ENCODE data around the gene ASTN2. TPM values are rescaled to one million over a fixed set of nuclear protein-coding genes. Genes with fewer than 3 reads are reported as not detected.

ASTN2 gene
- total and polyA plus RNA-seq, 9 of the 15 experiments (the other 6 are each of a cell fraction or from before 2014, with no cell fraction given): 0.56 to 3.5 (median 1.9) TPM

DNA sequence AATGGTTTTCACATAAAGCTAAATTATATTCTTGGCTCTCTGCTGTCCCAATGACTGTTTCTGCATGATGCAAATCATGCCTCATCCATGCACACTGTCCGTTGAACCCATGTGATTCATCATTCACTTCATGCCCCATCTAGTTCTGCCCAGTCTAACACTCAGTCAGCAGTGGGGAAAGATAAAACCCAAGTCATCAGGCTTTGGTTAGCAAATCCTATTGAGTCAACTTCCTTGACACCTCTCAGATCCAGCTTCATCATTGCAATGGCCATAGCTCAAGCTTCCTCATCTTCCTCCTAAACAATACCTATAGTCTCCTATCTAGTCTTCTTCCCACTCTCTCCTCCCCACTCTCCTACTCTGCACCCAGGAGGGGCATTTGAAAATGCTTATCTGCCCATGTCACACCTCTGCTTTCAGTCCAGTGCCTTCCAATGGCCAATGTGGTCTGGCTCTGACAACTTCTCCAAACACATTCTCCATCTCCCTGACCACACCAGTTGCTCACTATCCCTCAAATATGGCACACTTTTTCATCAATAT is 993.8 kb downstream of the ASTN2 start (continued):
- TF ChIP-seq, protein P1, sequence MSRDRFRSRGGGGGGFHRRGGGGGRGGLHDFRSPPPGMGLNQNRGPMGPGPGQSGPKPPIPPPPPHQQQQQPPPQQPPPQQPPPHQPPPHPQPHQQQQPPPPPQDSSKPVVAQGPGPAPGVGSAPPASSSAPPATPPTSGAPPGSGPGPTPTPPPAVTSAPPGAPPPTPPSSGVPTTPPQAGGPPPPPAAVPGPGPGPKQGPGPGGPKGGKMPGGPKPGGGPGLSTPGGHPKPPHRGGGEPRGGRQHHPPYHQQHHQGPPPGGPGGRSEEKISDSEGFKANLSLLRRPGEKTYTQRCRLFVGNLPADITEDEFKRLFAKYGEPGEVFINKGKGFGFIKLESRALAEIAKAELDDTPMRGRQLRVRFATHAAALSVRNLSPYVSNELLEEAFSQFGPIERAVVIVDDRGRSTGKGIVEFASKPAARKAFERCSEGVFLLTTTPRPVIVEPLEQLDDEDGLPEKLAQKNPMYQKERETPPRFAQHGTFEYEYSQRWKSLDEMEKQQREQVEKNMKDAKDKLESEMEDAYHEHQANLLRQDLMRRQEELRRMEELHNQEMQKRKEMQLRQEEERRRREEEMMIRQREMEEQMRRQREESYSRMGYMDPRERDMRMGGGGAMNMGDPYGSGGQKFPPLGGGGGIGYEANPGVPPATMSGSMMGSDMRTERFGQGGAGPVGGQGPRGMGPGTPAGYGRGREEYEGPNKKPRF (IDR thresholded peaks at IDR 0.05; ENCODE audit: low read depth, low read length): no peak
- TF ChIP-seq SNIP1 (IDR thresholded peaks at IDR 0.05; ENCODE audit: low read depth): no peak
- TF ChIP-seq LEF1 (IDR thresholded peaks at IDR 0.05): 0 out of 2 replicates have a peak, but pooled peaks have one; percentile 34
- TF ChIP-seq, protein P2, sequence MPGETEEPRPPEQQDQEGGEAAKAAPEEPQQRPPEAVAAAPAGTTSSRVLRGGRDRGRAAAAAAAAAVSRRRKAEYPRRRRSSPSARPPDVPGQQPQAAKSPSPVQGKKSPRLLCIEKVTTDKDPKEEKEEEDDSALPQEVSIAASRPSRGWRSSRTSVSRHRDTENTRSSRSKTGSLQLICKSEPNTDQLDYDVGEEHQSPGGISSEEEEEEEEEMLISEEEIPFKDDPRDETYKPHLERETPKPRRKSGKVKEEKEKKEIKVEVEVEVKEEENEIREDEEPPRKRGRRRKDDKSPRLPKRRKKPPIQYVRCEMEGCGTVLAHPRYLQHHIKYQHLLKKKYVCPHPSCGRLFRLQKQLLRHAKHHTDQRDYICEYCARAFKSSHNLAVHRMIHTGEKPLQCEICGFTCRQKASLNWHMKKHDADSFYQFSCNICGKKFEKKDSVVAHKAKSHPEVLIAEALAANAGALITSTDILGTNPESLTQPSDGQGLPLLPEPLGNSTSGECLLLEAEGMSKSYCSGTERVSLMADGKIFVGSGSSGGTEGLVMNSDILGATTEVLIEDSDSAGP (CRISPR knock-in tag; IDR thresholded peaks at IDR 0.05): no peak
- TF ChIP-seq ZNF586 (CRISPR knock-in tag; conservative IDR thresholded peaks at IDR 0.05): no peak
- no peak for TF ChIP-seq POLR2G (IDR thresholded peaks at IDR 0.05; ENCODE audit: low read depth, low read length)
- no peak for TF ChIP-seq POLR2H (tag; IDR thresholded peaks at IDR 0.05; ENCODE audit: low read depth)
- TF ChIP-seq, protein P3, sequence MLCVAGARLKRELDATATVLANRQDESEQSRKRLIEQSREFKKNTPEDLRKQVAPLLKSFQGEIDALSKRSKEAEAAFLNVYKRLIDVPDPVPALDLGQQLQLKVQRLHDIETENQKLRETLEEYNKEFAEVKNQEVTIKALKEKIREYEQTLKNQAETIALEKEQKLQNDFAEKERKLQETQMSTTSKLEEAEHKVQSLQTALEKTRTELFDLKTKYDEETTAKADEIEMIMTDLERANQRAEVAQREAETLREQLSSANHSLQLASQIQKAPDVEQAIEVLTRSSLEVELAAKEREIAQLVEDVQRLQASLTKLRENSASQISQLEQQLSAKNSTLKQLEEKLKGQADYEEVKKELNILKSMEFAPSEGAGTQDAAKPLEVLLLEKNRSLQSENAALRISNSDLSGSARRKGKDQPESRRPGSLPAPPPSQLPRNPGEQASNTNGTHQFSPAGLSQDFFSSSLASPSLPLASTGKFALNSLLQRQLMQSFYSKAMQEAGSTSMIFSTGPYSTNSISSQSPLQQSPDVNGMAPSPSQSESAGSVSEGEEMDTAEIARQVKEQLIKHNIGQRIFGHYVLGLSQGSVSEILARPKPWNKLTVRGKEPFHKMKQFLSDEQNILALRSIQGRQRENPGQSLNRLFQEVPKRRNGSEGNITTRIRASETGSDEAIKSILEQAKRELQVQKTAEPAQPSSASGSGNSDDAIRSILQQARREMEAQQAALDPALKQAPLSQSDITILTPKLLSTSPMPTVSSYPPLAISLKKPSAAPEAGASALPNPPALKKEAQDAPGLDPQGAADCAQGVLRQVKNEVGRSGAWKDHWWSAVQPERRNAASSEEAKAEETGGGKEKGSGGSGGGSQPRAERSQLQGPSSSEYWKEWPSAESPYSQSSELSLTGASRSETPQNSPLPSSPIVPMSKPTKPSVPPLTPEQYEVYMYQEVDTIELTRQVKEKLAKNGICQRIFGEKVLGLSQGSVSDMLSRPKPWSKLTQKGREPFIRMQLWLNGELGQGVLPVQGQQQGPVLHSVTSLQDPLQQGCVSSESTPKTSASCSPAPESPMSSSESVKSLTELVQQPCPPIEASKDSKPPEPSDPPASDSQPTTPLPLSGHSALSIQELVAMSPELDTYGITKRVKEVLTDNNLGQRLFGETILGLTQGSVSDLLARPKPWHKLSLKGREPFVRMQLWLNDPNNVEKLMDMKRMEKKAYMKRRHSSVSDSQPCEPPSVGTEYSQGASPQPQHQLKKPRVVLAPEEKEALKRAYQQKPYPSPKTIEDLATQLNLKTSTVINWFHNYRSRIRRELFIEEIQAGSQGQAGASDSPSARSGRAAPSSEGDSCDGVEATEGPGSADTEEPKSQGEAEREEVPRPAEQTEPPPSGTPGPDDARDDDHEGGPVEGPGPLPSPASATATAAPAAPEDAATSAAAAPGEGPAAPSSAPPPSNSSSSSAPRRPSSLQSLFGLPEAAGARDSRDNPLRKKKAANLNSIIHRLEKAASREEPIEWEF (CRISPR knock-in tag; IDR thresholded peaks at IDR 0.05): no peak
- TF ChIP-seq SMARCB1 (IDR thresholded peaks at IDR 0.05; ENCODE audit: insufficient read length, low read depth): no peak
- no peak for TF ChIP-seq YY1 (IDR thresholded peaks at IDR 0.05; ENCODE audit: borderline replicate concordance in 1 of 3, control insufficient read depth in 1 of 3, extremely low read depth in 1 of 3, insufficient read depth in 3 of 3, insufficient read length in 1 of 3, insufficient replicate concordance in 2 of 3, low read depth in 1 of 3, low read length in 2 of 3)
- no peak for TF ChIP-seq RFX1 (IDR thresholded peaks at IDR 0.05)

All from K562 (cell line).